Middle frontal gyrus (tissue), 1 donor: ENCODE measurements around the gene TAX1BP3.

Experiments
- DNase-seq: peaks from one replicate; pipeline ENCODE4 v3.0.0-alpha.2; 2015; ENCODE audit warnings: low spot score; ENCODE audit errors: extremely low spot score

TAX1BP3 gene

DNA sequence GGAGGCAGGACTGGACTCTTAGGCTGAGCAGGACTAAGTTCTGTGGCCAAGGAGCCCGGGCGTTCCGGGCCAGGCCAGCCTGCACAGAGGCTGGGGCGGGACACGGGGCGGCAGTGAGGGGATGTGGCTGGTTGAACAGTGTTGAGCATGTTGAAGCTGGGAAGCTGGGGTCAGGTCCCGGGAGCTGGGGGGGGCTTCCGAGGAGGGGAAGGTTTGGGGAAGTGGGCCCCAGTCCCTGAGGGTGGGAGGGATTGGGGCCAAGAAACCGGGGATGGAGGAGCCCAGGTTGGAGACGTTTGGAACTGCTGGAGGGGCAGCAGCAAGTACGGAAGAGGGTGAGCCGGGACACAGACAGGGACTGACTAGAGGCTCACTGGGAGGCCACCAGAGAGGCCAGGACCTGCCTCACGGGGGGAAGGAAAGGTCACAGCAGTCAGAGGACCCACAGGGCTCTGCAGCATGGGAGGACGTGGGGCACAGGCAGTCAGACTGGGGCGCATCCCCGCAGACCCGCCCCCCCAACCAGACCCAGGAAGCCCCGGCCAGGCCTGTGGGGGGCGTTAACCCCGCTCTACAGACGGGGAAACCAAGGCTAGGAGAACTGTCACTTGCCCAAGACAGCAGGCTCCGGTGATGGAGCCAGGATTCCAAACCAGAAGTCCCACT is 9.5 kb downstream of the TAX1BP3 start:
- DNase-seq, result no peak

DNA sequence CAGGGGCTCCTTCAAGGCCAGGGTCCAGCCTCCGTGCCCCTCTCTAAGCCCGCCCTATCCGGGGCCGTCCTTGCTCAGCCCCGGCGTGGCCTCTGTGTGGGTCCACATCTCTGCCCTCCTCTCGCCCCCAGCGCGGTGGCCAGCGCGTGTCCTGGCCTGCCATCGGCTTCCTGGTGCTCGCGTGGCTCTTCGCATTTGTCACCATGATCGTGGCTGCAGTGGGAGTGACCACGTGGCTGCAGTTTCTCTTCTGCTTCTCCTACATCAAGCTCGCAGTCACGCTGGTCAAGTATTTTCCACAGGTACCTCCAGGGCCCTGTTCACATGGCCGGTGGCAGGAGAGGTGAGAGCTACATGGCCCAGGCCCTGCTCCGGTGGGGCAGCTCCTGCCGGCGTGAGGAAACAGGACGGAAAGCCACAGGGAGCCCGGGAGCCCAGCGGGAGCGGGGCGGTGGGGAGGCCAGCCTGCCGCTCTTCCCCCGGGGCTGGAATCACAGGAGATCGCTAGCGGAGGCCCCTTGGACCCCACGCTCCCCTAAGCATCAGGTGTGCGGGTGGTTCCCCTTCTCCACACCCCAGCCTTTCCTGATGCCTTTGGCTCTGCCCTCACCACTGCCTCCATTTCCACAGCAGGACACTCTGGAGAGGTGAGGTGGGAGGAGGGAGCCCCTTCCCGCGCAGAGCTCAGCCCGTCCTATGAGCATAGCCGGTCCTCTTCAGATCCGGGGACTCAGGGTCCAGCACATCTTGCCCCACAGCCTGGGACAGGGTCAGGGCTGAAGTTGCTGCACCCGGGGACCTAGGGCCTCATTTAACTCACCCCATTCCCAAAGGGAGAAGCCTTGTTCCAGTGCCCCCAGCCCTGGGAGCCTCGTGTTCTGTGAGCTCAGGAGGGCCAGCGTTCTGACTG is 10.2 kb downstream of the TAX1BP3 start:
- DNase-seq, result no peak

DNA sequence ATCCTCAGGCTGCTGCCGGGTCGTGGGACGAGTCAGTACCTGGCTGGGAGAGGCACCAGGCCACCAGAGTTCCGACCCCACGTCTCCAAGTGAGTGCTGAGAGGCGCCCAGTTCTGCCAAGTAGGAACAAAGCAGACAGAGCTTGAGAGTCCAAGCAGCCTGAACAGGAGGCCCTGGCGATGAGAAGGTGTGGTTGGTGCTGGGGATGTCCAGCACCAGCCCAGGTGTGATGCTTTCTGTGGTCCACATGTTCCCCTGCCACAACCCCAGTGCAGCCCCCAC is 10.8 kb downstream of the TAX1BP3 start:
- no peak for DNase-seq

DNA sequence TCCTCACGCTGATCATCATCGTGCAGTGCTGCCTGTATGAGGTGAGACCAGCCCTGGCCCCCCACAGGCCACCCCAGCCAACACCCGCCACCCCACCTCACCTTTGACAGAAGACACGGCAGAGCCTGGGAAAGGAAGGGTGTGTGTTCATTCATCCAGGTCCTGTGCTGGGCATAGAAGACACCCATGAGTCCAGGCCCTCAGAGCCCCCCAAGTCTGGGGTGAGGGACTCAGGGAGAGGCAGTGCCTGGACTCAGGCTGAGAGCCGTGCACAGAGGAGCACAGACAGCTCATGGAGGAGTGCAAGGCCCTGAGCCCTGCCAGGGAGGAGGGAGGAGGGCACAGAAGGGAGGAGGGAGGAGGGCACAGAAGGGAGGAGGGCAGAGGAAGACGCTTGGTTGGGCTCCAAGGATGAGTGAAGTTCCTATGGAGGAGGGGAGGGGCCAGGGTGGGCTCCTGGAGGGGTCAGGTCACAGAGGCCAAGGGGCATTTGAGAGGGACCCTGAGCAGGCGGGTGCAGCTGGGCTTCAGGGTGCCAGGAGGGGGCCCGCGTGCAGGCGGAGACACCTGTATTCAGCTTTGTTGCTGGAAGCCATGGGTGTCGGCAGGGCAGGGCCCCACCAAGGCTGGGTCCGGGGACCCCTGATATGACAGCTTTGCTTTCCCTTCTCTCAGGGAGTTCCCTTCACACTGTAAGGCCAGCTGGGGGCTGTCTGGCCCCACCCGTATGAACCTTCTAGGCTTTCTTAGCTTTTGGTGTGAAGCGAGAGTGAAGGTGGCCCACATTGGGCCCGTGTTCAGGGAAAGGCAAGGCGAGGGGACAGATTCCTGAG is 11.4 kb downstream of the TAX1BP3 start:
- DNase-seq, result no peak

DNA sequence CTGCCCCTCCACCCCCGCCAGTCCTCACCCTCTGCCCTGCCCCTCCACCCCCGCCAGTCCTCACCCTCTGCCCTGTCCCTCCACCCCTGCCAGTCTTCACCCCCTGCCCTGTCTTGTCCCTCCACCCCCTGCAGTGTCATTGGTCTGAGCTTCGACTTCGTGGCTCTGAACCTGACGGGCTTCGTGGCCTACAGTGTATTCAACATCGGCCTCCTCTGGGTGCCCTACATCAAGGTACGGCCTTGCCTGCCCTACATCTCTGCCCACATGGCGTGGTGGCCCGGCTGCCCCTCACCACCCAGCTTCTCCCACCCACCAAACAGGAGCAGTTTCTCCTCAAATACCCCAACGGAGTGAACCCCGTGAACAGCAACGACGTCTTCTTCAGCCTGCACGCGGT is 12.0 kb downstream of the TAX1BP3 start:
- no peak for DNase-seq

DNA sequence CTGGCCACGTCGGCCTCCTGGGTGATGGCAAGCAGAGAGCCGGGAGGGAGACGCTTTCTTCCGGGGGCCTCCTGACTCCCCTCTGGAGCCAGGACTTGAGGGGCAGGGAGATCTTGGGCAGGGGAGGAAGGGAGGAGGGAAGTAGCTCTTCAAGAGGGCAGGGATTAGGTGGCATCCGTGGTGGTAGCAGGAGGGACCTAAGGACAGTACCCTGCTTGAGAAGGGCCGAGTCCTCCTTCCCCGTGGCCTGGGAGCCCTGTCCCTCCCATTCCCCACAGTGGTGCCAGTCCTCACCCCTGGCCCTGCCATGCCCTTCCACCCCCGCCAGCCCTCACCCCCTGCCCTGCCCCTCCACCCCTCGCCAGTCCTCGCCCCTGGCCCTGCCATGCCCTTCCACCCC is 12.6 kb downstream of the TAX1BP3 start:
- DNase-seq, result no peak

DNA sequence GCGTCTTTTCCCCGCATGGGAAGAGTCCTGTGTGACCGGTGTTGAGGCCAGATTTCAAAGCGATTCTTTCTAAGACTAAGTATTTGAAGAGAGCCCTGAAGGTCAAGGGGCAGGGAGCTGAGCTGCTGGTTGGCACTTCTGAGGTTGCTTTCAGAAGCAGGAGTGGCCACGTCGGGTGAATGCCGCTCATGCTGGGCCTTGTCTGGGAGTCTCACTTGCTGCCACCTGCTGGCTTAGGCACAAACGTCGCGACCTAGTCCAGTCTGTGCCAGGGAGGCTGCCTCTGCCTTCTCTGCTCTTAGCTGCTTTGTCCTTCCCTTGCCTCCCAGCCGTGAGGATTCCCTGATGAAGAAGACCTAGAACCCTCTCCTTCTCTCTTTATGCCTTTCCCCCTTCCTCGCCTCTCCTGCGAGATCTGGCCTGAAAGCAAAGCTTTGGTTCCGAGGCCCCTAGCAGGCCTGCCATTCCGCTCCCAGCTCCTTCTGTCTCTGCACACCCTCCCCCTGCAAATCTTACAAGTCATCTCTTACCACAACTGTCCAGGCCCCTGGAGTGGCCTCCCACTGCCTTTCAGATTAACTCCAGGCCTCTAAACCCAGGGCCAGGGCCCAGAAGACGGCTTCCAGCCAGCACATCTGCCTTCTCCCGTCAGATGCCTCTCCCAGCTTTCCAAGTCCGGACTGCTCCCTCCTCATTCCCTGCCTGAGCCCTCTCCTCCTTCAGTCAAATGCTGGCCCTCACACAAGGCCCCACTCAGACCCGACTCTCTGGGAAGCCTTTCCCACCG is 20.4 kb downstream of the TAX1BP3 start:
- DNase-seq, result peak; percentile 53

DNA sequence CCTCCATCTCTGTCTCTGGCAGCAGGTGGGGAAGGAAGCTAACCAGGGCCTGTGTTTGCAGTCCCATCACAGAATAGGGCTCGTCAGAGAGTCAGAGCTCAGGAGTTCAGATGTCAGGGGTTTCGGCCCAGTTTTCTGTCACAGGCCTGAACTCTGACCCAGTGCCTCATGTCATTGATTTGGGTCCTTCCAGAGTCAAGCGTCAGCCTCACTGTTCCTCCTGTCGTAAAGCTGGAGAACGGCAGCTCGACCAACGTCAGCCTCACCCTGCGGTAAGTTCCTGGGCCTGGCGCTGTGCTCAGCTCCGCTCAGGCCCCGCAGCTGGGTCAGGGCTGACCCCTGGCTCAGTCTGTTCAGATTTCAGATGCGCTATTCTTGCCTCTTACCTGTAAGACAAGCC is 21.1 kb downstream of the TAX1BP3 start:
- DNase-seq, result no peak

DNA sequence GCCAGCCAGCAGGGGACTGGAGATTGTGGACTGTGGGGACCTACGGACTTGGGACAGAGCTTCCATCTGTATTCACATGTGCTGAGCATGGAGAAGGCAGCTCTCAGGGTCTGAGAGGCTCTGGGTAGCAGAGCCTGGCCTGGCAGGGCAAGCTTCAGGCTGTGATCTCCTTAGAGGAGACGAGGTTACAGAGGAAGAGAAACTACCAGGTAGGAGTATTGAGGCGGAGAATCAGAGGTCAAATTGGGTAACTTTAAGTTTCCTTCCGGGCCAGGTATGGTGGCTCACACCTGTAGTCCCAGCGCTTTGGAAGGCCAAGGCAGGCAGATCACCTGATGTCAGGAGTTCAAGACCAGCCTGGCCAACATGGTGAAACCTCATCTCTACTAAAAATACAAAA is 23.1 kb downstream of the TAX1BP3 start:
- no peak for DNase-seq

DNA sequence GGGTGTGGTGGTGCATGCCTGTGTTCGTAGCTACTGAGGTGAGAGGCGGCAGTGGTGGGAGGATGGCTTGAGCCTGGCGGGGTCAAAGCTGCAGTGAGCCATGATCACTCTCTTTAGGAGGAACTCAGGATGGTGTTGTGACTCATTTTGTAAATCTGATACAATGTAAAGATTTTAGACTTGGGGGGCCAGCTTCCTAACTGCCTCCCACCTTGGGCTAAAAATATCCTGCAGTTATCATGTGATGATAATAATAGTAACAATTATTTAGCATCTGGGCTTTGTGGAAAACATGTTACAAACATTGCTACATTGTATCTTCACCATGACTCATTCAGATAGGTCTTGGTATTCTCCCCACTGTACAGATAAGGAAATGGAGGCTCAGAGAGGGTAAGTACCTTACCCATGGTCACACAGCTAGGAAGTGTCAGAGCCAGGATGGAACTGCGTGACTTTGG is 24.5 kb downstream of the TAX1BP3 start:
- DNase-seq, result no peak

DNA sequence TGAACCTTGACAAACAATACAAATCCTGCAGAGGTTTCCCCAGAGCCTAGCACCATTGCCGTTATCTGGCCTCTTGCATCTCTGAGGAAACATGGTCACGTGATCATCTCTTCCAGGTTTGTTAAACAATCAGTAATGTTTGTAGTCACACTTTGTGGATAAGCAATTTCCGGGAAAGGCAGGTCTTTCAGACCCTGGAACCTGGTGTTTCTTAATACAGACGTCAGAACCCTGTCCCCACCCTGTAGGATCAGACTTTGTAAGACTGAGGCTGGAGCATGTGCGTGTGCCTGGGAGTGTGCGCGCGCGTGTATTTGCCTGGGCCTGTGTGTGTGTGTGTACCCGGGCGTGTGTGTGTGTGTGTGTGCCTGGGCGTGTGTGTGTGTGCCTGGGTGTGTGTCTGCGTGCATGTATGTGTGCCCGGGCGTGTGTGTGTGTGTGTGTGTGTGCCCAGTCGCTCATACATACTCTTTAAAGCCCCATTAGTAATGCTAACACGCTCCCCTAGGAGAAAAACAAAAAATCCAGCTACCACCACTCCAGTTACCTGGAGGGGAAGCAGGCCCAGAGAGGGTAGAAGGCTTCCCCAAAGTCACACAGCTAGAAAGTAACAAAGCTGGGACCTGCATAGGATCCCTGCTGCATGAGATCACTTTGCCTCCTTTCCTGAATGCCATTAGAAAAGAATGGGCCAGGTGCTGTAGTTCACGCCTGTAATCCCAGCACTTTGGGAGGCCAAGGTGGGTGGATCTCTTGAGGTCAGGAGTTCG is 26.5 kb downstream of the TAX1BP3 start:
- no peak for DNase-seq

DNA sequence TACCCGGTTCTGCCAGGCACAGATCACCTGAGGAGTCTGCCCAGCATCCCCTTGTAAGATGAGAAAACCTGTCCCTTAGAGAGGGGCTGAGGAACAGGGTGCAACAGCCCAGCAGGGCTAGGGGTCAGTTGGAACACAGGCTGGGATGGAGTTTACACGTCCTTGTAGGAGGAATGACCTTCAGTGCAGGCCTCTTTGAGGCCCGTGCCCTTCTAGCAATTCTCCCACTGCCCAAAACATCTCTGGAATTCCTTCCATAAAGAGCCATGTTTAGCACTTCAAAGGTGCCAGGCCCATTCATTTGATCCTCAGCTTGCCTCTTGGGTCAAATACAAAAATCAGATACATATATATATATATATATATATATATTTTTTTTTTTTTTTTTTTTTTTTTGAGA is 27.4 kb downstream of the TAX1BP3 start:
- DNase-seq, result no peak

DNA sequence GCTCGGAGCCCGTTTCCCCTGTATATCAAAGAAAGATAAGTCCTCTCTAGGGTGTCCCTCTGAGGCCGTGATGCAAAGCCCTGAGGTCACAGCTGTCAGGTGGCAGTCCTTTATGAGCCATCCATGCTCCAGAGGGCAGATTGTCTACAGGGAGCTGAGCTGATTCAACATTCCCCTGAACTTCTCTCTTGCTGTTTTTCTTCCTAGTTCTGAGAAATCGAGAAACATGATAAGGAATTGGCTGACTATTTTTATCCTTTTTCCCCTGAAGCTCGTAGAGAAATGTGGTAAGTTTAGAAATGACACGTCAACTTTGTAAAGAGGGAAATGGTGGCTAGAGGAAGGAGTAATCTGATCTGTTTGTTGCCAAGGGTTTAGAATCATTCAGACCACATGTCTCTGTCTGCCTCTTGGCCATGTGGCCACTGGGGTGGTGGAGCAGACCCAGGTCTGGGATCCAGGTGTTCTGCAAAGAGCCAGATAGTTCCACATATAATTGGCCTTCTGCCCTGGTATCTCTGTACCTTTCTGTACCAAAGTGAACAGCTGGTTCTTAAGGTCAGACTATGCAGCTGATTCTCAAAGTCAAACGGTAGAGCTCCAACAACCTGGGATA is 28.3 kb downstream of the TAX1BP3 start:
- DNase-seq, result no peak

DNA sequence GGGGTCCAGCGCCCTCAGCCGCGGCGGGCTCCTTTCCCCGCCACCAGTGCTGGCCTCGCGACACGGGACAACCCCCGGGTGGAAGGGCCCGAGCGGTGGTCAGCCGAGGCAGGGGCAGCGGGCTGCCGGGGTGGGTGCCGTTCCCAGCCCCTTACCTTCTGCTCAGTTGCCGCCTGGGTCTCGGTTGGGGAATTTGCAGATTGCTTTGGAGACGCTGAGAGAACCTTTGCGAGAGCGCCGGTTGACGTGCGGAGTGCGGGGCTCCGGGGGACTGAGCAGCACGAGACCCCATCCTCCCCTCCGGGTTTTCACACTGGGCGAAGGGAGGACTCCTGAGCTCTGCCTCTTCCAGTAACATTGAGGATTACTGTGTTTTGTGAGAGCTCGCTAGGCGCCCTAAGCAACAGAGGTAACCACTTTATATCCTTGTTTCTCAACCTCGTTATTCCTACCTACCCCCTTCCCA is 31.4 kb downstream of the TAX1BP3 start:
- no peak for DNase-seq

DNA sequence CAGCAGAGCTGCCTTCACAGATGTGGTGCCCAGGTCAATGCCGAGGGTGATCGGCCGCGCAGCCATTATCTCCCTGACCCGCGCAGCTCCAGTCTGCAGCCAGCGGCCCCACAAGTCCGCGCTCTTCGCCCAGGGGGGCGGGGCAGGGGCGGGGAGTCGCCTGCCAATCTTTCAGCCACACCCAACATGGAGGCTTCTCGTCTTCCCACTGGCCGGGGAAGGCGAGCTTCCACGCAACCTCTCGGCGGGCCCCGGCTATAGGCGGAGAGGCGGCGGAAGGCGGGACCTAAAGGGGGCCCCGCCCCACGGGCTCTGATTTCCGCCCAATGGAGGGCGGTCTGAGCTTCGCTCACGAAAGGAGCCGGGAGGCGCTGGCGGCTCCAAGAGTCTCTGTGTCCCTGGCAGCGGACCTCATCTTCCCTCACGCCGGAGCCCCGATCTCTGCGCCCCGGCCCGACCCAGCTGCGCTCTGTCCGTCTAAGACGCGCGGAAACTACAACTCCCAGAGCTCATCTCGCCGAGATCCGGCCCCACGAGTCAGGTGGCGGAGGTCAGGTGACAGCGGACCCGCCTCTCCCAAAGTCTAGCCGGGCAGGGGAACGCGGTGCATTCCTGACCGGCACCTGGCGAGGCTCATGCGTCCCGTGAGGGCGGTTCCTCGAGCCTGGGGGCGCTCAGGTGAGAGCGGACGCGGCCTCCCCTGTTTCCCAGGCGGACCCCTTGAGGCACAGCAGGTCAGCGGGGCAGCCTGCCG is 32.0 kb downstream of the TAX1BP3 start, which contains the start of the genes CTNS and SHPK:
Gene CTNS (plus strand): TSS at position 607 of the 754 bp plus-strand sequence. CDS start 3,447 bp downstream, outside the sequence.
Gene SHPK (minus strand): TSS at position 97 of the 754 bp plus-strand sequence. CDS start 31 bp downstream, at position 66.
- DNase-seq, result peak; percentile 96

DNA sequence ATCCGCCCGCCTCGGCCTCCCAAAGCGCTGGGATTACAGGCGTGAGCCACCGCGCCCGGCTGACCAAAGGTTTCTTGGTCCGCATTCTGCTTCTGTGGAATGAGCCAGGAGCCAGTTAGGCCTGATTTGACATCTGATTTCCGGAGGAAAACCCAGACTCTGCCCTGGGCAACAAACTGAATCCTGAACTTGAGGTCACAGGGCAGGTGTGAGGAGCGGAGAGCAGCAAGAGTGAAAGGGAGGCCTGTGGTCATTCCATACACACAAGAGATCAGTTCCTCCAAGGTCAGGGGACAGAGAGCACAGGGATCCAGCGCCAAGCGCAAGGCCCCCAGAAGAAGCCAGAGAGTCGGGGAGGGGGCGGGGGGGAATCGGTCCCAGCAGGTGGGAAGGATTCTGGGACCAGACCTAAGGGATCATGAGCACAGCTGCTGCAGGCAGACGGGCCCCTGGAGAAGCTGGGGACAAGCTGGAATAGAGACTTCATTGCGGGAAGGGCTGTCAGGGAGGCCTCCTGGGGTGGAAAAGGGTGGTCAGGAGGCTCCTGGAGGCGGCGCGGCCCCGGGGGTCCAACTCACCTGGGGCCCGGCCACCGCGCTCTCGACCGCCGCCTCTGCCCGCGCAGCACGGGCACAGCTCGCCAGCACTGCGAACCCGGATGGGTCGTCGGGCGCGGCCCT is 32.8 kb downstream of the TAX1BP3 start:
- no peak for DNase-seq

DNA sequence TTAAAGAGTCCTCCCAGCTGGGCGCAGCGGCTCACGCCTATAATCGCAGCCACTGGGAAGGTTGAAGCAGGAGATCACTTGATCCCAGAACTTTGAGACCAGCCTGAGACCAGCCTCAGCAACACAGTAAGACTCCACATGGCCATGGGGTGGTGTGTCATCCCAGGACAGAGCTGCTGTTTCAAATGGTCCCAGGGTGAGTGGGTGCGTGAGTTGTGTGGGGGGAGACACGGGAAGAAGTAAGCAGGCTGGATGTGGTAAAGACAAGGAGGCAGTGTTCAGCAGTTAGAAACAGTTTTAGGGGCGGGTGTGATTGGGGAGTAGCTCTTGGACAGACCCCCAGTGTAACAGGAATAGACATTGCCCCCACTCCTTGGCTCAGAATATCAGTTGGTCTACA is 36.1 kb downstream of the TAX1BP3 start:
- DNase-seq, result no peak

DNA sequence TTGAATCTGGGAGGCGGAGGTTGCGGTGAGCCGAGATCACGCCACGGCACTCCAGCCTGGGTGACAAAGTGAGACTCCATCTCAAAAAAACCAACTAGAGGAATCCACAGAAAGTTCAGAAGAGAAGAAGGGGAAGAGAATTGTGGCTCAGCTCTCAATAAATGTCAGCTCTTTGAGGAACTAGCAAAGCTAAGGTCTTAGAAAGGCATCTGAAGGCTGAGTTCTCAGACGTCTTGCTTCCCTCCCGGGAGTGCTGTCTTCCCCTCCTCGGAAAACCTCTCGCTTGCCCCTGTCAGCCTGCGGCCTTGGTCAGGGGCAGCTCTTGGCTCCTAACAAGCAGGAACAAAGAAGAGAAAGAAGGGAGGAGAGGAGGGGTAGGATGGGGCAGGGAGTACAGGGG is 37.6 kb downstream of the TAX1BP3 start:
- DNase-seq, result no peak
